SU-DHL-6 (cell line): ENCODE results near the gene VWF.

Experiments used
- H2AFZ ChIP-seq: fragments of 200-600 bp; sonication (generic); 2 replicates; pipeline ENCODE4 v1.6.1; 2014; ENCODE audit warnings: low read depth, mild to moderate bottlenecking, moderate library complexity, mixed read lengths, antibody characterized with exemption, low read length; ENCODE audit not compliant: severe bottlenecking
- H3F3A ChIP-seq: fragments of 200-600 bp; shearing (Covaris generic); 2 replicates; pipeline ENCODE4 v1.6.0; 2016; ENCODE audit warnings: antibody characterized with exemption, mild to moderate bottlenecking; ENCODE audit not compliant: insufficient read depth
- H3K27ac ChIP-seq: fragments of 200-600 bp; sonication (generic); 2 replicates; pipeline ENCODE4 v1.5.1; 2016; ENCODE audit warnings: low read depth, mild to moderate bottlenecking, low read length, moderate library complexity, mixed read lengths
- H3K27me3 ChIP-seq: fragments of 200-600 bp; sonication (generic), shearing (Covaris generic); 2 replicates; pipeline ENCODE4 v1.6.0; 2014; ENCODE audit warnings: mild to moderate bottlenecking, low read length
- H3K36me3 ChIP-seq: fragments of 200-600 bp; sonication (generic); 2 replicates; pipeline ENCODE4 v1.6.1; 2014; ENCODE audit warnings: mild to moderate bottlenecking, low read length, mixed read lengths
- H3K4me2 ChIP-seq: fragments of 300-600, 200-600 bp; shearing (Covaris generic), sonication (generic); 2 replicates; pipeline ENCODE4 v1.6.0; 2014; ENCODE audit warnings: low read length, low read depth, mild to moderate bottlenecking; ENCODE audit not compliant: poor library complexity, severe bottlenecking
- H3K4me3 ChIP-seq: fragments of 200-600 bp; sonication (generic); 2 replicates; pipeline ENCODE4 v1.5.1; 2014; ENCODE audit warnings: antibody characterized with exemption, low read length, mild to moderate bottlenecking, mixed read lengths; ENCODE audit not compliant: insufficient read depth, poor library complexity, severe bottlenecking
- H3K79me2 ChIP-seq: fragments of 200-600 bp; sonication (generic); 2 replicates; pipeline ENCODE4 v1.6.1; 2014; ENCODE audit warnings: mild to moderate bottlenecking, low read length, moderate library complexity; ENCODE audit not compliant: insufficient read depth
- H3K9ac ChIP-seq: fragments of 200-600 bp; sonication (generic); 2 replicates; pipeline ENCODE4 v1.7.0; 2014; ENCODE audit warnings: mild to moderate bottlenecking, low read length
- H3K9me2 ChIP-seq: fragments of 200-600 bp; sonication (generic); replicated peaks from 2 replicates; pipeline ENCODE4 v1.6.1; 2014; ENCODE audit warnings: low read length; ENCODE audit not compliant: insufficient read depth
- H3K9me3 ChIP-seq: fragments of 200-600 bp; sonication (generic); 2 replicates; pipeline ENCODE4 v1.6.1; 2014; ENCODE audit warnings: low read length, mixed read lengths; ENCODE audit not compliant: insufficient read depth
- H4K20me1 ChIP-seq: fragments of 200-600 bp; sonication (generic); 2 replicates; pipeline ENCODE4 v1.6.1; 2014; ENCODE audit warnings: low read depth, mild to moderate bottlenecking, antibody characterized with exemption, low read length, moderate library complexity, mixed read lengths
- EZH2phosphoT487 ChIP-seq: fragments of 200-600 bp; sonication (generic), shearing (Covaris generic); conservative IDR thresholded peaks from 2 replicates; pipeline ENCODE4 v1.6.1; 2018; ENCODE audit warnings: mild to moderate bottlenecking, antibody characterized with exemption, low read length, moderate library complexity, mixed read lengths
- TF ChIP-seq, protein P1 (sequence below): fragments of 200-600 bp; sonication (generic); IDR thresholded peaks from one replicate; pipeline ENCODE4 v1.5.1; 2017; ENCODE audit warnings: antibody characterized with exemption, mild to moderate bottlenecking, low read length, moderate library complexity; ENCODE audit not compliant: insufficient read depth, poor library complexity, severe bottlenecking

Gene VWF

DNA sequence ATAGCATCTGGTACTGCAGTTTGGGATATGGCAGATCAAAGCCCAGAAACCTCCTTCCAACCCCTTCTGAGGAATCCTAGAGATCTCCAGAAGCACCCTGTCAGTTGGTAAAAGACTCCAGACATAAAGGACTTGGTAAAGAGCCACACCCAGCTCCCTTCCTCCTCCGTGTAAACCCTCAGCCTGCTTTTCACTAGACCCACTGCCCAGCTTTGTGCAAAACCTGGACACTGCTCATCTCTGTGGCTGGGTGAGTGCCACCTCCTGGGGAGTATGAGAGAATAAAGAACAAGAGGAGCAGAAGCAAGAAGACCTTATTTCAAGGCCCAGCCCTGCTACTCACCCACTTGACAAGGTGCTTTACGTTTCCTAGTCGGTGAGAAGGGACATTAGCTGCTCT, 212.5 kb downstream of the VWF start:
- H3K9ac ChIP-seq = no peak overlapping the region
- H3K9me2 ChIP-seq = no peaks in the 10 kb centered on the region
- H3K9me3 ChIP-seq = no peaks in the 10 kb centered on the region
- no peak overlapping the region for H2AFZ ChIP-seq
- no peaks in the 10 kb centered on the region for H3K27me3 ChIP-seq
- H3K36me3 ChIP-seq = no peaks in the 10 kb centered on the region
- no peak overlapping the region for H3K4me2 ChIP-seq
- no peak for TF ChIP-seq EZH2phosphoT487
- TF ChIP-seq, protein P1, sequence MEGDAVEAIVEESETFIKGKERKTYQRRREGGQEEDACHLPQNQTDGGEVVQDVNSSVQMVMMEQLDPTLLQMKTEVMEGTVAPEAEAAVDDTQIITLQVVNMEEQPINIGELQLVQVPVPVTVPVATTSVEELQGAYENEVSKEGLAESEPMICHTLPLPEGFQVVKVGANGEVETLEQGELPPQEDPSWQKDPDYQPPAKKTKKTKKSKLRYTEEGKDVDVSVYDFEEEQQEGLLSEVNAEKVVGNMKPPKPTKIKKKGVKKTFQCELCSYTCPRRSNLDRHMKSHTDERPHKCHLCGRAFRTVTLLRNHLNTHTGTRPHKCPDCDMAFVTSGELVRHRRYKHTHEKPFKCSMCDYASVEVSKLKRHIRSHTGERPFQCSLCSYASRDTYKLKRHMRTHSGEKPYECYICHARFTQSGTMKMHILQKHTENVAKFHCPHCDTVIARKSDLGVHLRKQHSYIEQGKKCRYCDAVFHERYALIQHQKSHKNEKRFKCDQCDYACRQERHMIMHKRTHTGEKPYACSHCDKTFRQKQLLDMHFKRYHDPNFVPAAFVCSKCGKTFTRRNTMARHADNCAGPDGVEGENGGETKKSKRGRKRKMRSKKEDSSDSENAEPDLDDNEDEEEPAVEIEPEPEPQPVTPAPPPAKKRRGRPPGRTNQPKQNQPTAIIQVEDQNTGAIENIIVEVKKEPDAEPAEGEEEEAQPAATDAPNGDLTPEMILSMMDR = no peak
- no peak overlapping the region for H3K27ac ChIP-seq
- H3K4me3 ChIP-seq = no peak overlapping the region
- H3F3A ChIP-seq = no peaks in the 10 kb centered on the region
- no peaks in the 10 kb centered on the region for H4K20me1 ChIP-seq
- no peaks in the 10 kb centered on the region for H3K79me2 ChIP-seq

DNA sequence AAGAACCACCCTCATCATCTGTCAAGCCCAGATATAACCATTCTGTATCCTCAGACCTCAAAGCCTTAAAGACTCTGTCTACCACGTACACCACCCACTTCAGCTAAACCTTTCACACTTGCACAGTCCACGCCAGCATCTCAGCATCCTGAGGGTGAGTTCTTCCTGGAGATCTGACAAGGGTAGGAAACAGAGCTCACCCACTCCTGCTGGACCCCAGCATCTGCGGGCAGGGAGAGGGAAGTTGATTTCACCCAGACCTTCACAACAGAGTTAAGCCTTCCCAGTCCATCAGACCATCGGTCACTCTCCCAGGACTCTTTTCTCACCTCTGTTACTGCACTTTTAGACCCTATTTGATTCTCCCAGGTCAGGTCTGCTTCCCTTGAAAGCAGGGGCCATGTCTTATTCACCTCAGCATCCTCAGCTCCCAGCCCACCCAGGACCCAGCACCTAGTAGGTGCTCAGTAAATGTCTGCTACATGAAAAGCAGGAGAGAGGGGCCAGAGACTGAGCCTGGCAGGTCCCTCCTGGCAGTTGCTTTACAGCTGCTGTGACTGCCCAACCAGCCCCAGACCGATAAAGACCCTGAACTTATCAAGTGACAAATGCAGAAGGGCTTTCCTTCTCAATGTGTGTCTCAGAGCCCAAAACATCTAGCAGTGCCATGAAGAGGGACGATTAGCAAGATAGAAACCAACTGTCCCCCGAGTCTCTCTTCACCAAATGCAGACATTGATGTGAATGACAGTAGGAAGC, 213.5 kb downstream of the VWF start:
- no peaks in the 10 kb centered on the region for H3K79me2 ChIP-seq
- TF ChIP-seq, protein P1 = no peak
- no peak for TF ChIP-seq EZH2phosphoT487
- H3K4me2 ChIP-seq = no peak overlapping the region
- H3K27me3 ChIP-seq = no peaks in the 10 kb centered on the region
- no peak overlapping the region for H2AFZ ChIP-seq
- no peak overlapping the region for H3K4me3 ChIP-seq
- no peaks in the 10 kb centered on the region for H3K9me3 ChIP-seq
- H3K27ac ChIP-seq = no peak overlapping the region
- no peaks in the 10 kb centered on the region for H3F3A ChIP-seq
- H3K9me2 ChIP-seq = no peaks in the 10 kb centered on the region
- H3K36me3 ChIP-seq = no peaks in the 10 kb centered on the region
- no peak overlapping the region for H3K9ac ChIP-seq
- H4K20me1 ChIP-seq = no peaks in the 10 kb centered on the region

DNA sequence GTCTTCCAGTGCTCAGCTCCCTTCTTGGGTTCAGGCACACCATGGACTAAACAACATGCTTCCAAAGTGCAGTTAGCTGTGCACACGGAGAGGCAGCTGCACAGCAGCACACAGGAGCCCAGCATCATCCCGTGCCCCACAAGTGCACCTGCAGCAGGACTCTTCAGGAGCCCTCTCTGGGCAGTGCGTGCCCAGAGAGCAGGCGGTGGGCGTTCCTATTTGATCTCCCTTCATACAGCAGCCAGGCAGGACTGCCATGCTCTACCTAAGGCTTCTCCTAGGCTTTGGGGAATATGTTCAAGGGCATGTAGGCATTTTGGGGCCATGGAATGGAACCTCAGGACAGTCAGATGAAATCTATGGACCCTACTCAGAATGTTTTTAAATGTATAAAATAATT, 214.9 kb downstream of the VWF start:
- no peak overlapping the region for H3K27ac ChIP-seq
- no peaks in the 10 kb centered on the region for H3K27me3 ChIP-seq
- no peaks in the 10 kb centered on the region for H3K36me3 ChIP-seq
- no peaks in the 10 kb centered on the region for H3K9me3 ChIP-seq
- no peaks in the 10 kb centered on the region for H3K9me2 ChIP-seq
- no peak overlapping the region for H3K4me3 ChIP-seq
- TF ChIP-seq, protein P1 = no peak
- TF ChIP-seq EZH2phosphoT487 = no peak
- no peaks in the 10 kb centered on the region for H3F3A ChIP-seq
- no peaks in the 10 kb centered on the region for H3K79me2 ChIP-seq
- no peak overlapping the region for H2AFZ ChIP-seq
- no peaks in the 10 kb centered on the region for H4K20me1 ChIP-seq
- no peak overlapping the region for H3K9ac ChIP-seq
- H3K4me2 ChIP-seq = no peak overlapping the region
